RPMI7951 (cell line): ENCODE data around the gene C12orf54. TPM values are rescaled to one million over a fixed set of nuclear protein-coding genes. Genes with fewer than 3 reads are reported as not detected.
"Not testable (repeated sequence)": the region's sequence is repeated elsewhere in the genome, so short reads cannot be mapped to it uniquely, and the experiment has no call there.

ENCODE experiments used
- DNase-seq: peaks from one replicate; pipeline ENCODE4 v3.0.0-alpha.2; 2012; ENCODE audit warnings: low read depth
- total RNA-seq: library from RNA; depleted of rRNA; stranded (reverse); fragments of >200 nt; shearing (Covaris generic); gene quantifications from 2 replicates; pipeline ENCODE4 v1.2.3, GENCODE V29; 2014; rRNA removed

Gene C12orf54
- total RNA-seq, 1 experiment from 2014 or later = not detected

DNA sequence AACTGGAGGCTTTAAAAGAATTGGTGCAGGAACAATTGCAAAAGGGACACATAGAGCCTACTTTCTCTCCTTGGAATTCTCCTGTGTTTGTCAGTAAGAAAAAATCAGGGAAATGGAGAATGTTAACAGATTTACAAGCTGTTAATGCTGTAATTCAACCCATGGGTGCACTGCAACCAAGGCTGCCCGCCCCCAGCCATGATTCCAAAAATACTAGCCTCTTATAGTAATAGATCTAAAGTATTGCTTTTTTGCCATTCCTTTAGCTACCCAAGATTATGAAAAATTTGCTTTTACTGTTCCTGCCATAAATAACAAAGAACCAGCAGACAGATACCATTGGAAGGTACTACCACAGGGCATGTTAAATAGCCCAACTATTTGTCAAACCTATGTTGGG, 27.8 kb downstream of the C12orf54 start:
- DNase-seq = no peak

DNA sequence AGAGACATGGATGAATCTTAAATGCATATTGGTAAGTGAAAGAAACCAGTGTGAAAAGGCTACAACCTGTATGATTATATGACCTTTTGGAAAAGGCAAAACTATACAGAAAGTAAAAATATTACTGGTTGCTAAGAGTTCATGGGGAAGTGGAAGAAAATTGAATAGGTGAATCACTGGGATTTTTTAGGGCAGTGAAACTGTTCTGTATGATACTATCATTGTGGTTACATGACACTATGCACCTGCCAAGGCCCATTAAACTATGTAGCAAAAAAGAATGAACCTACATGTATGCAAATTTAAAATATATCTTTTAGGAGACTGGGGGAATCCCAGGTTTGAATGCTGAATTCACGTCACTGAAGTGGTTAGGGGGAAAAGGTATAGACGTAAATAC, 30.6 kb downstream of the C12orf54 start:
- no peak for DNase-seq

DNA sequence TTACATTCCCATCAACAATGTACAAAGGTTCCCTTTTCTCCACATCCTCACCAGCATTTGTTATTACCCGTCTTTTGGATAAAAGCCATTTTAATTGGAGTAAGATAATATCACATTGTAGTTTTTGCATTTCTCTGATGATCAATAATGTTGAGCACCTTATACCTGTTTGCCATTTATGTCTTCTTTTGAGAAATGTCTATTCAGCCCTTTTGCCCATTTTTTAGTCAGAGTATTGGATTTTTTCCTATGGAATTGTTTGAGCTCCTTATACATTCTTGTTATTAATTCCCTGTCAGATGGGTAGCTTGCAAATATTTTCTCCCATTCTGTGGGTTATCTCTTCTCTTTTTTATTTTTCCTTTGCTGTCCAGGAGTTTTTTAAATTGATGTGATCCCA, 32.4 kb downstream of the C12orf54 start:
- DNase-seq = no peak

DNA sequence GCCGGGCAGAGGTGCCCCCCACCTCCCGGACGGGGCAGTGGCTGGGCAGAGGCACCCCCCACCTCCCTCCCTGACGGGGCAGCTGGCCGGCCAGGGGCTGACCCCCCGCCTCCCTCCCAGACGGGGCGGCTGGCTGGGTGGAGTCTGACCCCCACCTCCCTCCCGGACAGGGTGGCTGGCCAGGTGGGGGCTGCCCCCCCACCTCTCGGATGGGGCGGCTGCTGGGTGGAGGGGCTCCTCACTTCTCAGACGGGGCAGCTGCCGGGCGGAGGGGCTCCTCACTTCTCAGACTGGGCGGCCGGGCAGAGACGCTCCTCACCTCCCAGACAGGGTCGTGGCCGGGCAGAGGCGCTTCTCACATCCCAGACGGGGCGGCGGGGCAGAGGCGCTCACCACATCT, 38.1 kb downstream of the C12orf54 start:
- DNase-seq = not testable (repeated sequence)

DNA sequence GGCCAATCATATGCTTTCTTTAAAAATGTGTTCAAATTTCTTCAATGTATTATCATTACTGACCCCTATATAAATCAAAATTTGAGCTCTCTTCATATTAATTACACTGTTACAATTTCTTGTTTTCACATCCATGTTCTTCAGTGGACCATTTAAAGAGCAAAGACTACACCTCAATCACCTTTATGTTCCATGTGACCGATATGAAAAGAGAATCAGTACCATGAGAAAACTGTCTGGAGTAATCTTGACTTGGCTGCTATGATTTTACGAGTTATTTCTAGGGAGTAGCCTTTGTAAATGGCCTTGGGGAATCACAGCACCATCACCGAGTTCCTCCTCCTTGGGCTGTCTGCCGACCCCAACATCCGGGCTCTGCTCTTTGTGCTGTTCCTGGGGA, 43.0 kb downstream of the C12orf54 start, which contains the start of gene OR8S1:
TSS of gene OR8S1 (plus strand) at position 301 of the 400 bp plus-strand sequence. CDS start at position 301, 0 bp downstream.
- no peak for DNase-seq

DNA sequence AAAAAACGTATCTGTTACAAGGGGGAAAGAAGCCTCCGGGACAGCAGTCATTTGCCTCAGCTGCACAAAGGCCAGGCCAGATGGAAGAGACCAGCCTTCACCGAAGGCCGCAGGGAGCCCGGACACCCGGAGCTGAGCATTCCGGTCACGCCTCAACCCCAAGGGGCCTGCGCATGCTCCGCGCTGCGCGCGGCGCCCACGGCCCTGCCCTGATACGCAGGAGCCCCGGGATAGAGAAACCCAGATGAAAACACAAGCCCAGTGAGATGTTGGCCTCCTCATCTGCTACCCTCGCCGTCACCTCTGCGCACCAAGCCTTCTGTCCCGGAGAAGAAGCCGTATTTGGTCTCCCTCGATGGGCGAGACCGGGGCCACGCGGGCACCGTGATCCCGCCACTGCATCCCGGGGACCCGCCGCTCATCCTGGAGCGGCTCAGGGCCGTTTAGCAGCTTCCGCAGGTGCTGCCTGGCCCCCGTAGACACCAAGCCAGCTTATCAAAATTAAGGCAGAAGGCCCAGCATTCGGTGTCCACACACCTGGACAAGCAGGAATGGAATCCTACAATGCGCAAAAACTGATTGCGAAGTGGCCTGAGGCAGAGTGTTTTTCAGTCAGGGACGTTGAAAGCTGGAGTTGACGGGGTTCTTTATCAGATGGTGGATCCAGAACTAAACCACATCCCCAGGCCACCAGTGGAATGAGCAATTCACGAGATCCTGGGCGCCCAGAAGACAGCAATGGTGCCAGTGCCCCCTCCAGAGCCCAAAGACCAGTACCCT, 45.8 kb downstream of the C12orf54 start:
- no peak for DNase-seq

DNA sequence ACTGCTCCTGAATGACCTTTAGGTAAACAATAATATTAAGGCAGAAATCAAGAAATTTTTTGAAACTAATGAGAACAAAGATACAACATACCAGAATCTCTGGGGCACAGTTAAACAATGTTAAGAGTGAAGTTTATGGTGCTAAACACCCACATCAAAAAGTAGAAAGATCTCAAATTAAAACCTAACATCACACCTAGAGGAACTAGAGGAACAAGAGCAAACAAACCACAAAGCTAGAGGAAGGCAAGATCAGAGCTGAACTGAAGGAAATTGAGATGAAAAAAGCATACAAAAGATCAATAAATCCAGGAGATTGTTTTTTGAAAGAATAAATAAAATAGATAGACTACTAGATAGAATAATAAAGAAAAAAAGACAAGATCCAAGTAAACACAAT, 50.3 kb downstream of the C12orf54 start:
- no peak for DNase-seq

DNA sequence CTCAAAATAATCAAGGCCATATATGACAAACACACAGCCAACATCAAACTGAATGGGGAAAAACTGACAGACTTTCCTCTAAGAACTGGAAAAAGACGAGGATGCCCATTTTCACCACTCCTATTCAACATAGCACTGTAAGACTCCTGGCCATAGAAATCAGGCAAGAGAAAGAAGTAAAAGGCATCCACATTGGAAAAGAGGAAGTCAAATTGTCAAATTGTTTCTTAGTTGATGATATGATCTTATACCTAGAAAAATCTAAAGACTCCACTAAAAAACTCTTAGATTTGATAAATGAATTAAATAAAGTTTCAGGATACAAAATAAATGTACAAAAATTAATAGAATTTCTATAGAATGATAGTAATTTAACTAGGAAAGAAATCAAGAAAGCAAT, 54.3 kb downstream of the C12orf54 start:
- DNase-seq = no peak

DNA sequence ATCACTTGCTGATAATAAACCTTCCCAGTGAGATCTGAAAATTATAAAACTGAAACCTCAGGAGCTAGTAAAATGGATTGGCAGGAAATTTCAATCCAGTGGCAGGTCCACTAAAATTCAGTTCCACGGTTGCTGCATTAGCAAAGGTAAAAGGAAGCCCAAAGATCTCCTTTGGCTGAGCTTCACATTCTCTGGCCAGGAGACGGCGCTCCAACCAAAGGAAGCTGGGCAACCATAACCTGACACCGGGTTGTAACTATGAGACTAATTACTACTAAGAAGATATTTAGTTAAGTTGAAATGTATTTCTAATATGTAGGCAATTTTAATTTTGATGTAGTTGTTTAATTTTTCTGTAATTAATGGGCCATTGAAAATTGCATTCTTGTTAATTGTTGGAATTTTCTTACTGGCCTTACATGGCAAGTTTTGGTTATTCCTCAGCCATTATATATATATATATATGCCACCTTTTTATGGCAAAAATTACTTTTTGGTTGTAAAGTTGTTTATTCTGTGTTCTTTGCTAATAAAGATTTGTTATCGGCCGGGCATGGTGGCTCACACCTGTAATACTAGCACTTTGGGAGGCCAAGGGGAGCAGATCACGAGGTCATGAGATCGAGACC, 60.1 kb downstream of the C12orf54 start:
- DNase-seq = peak; percentile 29

DNA sequence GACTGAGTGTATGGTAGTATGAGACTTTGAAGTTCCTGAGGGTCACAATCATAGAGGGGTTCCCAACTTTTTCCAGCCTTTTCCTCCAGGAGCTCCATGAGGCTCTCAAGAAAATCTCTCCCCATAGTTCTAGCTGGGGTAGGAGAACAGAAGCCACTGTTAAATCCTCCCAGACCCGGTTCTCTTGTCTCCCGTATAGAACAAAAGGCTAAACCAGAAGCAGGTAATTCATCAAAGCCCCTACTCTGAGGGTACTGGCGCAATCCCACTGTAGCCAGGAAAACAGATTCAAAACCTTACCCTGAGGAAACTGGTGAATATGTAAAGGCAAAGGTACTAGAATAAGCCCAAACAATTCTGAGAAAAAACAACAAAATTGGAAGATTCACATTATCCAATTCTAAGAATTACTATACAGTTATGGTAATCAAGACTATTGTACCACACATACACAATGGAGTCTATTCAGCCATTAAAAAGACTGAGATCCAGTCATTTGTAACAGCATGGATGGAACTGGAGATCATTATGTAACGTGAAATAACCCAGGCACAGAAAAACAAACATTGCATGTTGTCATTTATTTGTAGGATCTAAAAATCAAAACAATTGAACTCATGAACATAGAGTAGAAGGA, 63.7 kb downstream of the C12orf54 start:
- DNase-seq = no peak

Other genes with a start within 250 kb of the C12orf54 start
- gene ZNF641, start 131.6 kb upstream of the C12orf54 start, total RNA-seq = 3.5 and 4.7 TPM in 2 replicates
- gene ANP32D, start 9.9 kb upstream of the C12orf54 start, total RNA-seq = not detected in 2 replicates
- gene OR8S1, start 43.1 kb downstream of the C12orf54 start, total RNA-seq = not detected in 2 replicates
- gene LALBA, start 87.5 kb downstream of the C12orf54 start, total RNA-seq = not detected in 2 replicates
- 51.3 and 63.3 TPM in 2 replicates for gene KANSL2, start 199.7 kb downstream of the C12orf54 start, total RNA-seq
- gene CCNT1, start 234.2 kb downstream of the C12orf54 start, total RNA-seq = 19.1 and 20.9 TPM in 2 replicates